EH (cell line): ENCODE results near the gene PFKM.
A peak's percentile ranks its signal among the peaks of the same experiment; 100 is the strongest.
"Not testable (repeated sequence)": the region's sequence is repeated elsewhere in the genome, so short reads cannot be mapped to it uniquely, and the experiment has no call there.

Experiments used
- DNase-seq: peaks from one replicate; pipeline ENCODE4 v3.0.0-alpha.2; 2015; ENCODE audit warnings: low read depth

PFKM gene

GRCh38 chr12:48111312-48111693, 7.9 kb upstream of the PFKM start:
- DNase-seq, result not testable (repeated sequence)

GRCh38 chr12:48115957-48116356, 3.2 kb upstream of the PFKM start:
- DNase-seq, result no peak

- DNase-seq, result no peak
Observed at GRCh38 chr12:48118284-48118871, 786 bp upstream of the PFKM start.

GRCh38 chr12:48119834-48120195, 651 bp downstream of the PFKM start:
- no peak for DNase-seq

GRCh38 chr12:48121522-48121921, 2.4 kb downstream of the PFKM start:
- no peak for DNase-seq

- no peak for DNase-seq
Observed at GRCh38 chr12:48122065-48122834, 3.1 kb downstream of the PFKM start.

GRCh38 chr12:48123169-48123568, 4.0 kb downstream of the PFKM start:
- DNase-seq, result no peak

GRCh38 chr12:48125542-48125941, 6.4 kb downstream of the PFKM start:
- DNase-seq, result not testable (repeated sequence)

- DNase-seq, result no peak
Observed at GRCh38 chr12:48125985-48126384, 6.8 kb downstream of the PFKM start.

- no peak for DNase-seq
Observed at GRCh38 chr12:48126953-48127630, 7.9 kb downstream of the PFKM start.

GRCh38 chr12:48128800-48129199, 9.6 kb downstream of the PFKM start:
- DNase-seq, result peak; percentile 20

GRCh38 chr12:48129376-48129775, 10.2 kb downstream of the PFKM start:
- no peak for DNase-seq

GRCh38 chr12:48131517-48131916, 12.4 kb downstream of the PFKM start:
- DNase-seq, result no peak

GRCh38 chr12:48132826-48133225, 13.7 kb downstream of the PFKM start:
- no peak for DNase-seq

GRCh38 chr12:48135027-48135426, 15.9 kb downstream of the PFKM start:
- no peak for DNase-seq

GRCh38 chr12:48142818-48143674, 23.9 kb downstream of the PFKM start:
- no peak for DNase-seq

- no peak for DNase-seq
Observed at GRCh38 chr12:48143898-48144297, 24.7 kb downstream of the PFKM start.

- no peak for DNase-seq
Observed at GRCh38 chr12:48145981-48146380, 26.8 kb downstream of the PFKM start.

GRCh38 chr12:48151103-48151771, 32.1 kb downstream of the PFKM start:
- DNase-seq, result no peak

- DNase-seq, result not testable (repeated sequence)
Observed at GRCh38 chr12:48155786-48156185, 36.6 kb downstream of the PFKM start.

GRCh38 chr12:48156652-48157017, 37.5 kb downstream of the PFKM start:
- DNase-seq, result no peak
